ENCODE measurements around the gene SLC8A1. TPM values are rescaled to one million over a fixed set of nuclear protein-coding genes. Genes with fewer than 3 reads are reported as not detected.

SLC8A1 gene
- total and polyA plus RNA-seq, 8 donors, result 0.31 to 105 (median 14.0) TPM

- TF ChIP-seq POLR2A (IDR thresholded peaks at IDR 0.05), result no peak
- no peak for TF ChIP-seq EP300 (IDR thresholded peaks at IDR 0.05)
- TF ChIP-seq POLR2AphosphoS5 (IDR thresholded peaks at IDR 0.05), result no peak
- TF ChIP-seq, protein P1, sequence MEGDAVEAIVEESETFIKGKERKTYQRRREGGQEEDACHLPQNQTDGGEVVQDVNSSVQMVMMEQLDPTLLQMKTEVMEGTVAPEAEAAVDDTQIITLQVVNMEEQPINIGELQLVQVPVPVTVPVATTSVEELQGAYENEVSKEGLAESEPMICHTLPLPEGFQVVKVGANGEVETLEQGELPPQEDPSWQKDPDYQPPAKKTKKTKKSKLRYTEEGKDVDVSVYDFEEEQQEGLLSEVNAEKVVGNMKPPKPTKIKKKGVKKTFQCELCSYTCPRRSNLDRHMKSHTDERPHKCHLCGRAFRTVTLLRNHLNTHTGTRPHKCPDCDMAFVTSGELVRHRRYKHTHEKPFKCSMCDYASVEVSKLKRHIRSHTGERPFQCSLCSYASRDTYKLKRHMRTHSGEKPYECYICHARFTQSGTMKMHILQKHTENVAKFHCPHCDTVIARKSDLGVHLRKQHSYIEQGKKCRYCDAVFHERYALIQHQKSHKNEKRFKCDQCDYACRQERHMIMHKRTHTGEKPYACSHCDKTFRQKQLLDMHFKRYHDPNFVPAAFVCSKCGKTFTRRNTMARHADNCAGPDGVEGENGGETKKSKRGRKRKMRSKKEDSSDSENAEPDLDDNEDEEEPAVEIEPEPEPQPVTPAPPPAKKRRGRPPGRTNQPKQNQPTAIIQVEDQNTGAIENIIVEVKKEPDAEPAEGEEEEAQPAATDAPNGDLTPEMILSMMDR (IDR thresholded peaks at IDR 0.05), result no peak
- no peaks in the 10 kb centered on the region for H3K4me1 ChIP-seq
- 47 to 79% (median 52%) methylated on average over 2 of the region's 2 CpGs for WGBS, 5 donors
- H3K27ac ChIP-seq, result no peak overlapping the region
- DNase-seq, result no peak
- H3K4me3 ChIP-seq, result no peak overlapping the region
- no peaks in the 10 kb centered on the region for H3K36me3 ChIP-seq
- H3K27me3 ChIP-seq, result no peaks in the 10 kb centered on the region
- H3K9me3 ChIP-seq, result no peaks in the 10 kb centered on the region
- intact Hi-C loops (cut with DNase I; ENCODE audit: low total_unique reads), result no loop called here
Measured at GRCh38 chr2:40409734-40410133, 42.2 kb downstream of the SLC8A1 start.

DNA sequence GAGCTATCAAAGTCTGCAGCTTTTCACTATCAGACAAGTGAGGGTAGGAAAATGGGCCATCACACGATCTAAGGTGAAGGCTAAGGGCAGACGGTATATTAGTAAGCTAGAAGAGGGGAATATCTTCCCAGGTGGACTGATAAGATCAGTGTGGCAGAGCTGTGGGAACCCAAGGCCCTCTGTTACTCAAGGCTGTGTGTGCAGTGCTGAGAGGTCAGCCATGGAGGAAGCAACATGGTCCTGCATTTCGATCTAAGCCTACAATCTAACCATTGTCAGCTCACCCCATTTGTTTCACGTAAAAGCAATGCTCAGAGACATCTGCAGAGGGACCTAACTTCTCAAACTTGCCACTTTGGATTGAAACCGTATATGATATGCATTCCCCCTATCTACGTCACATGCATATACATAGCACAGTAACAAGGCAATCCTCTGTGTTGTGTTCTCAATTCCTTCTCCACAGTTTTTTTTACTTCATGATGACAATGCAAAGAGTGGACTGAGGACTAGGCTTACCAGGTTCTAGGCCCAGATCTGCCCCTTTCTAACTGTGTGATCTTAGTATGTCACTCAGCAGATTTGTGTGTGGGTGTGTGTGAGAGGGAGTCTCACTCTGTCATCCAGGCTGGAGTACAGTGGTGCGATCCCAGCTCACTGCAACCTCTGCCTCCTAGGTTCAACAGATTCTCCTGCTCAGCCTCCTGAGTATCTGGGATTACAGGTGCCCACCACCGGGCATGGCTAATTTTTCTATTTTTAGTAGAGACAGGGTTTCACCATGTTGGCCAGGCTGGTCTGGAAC lies 45.2 kb downstream of the SLC8A1 start:
- 86 to 92% (median 89%) methylated on average over 8 of the region's 8 CpGs for WGBS, 5 donors

GRCh38 chr2:40405465-40405864 lies 46.4 kb downstream of the SLC8A1 start:
- DNase-seq, result no peak
- 82 to 96% (median 95%) methylated on average over 3 of the region's 3 CpGs for whole genome bisulfite sequencing, 5 donors
- intact Hi-C loops (cut with DNase I; ENCODE audit: low total_unique reads), result no loop called here

More for the DNA sequence above, 45.2 kb downstream of the SLC8A1 start:
- intact Hi-C loops (cut with DNase I; ENCODE audit: low total_unique reads), result no loop called here
- no peak for DNase-seq
- Histone ChIP-seq H3K27me3 (no peaks in the 10 kb centered on the region), H3K4me3 (no peak overlapping the region), H3K4me1 (no peaks in the 10 kb centered on the region), H3K36me3 (no peaks in the 10 kb centered on the region), H3K27ac (no peak overlapping the region), H3K9me3 (no peaks in the 10 kb centered on the region)
- TF ChIP-seq, protein P1 (IDR thresholded peaks at IDR 0.05), result no peak
- no peak for TF ChIP-seq EP300 (IDR thresholded peaks at IDR 0.05)
- no peak for TF ChIP-seq POLR2A (IDR thresholded peaks at IDR 0.05)
- TF ChIP-seq POLR2AphosphoS5 (IDR thresholded peaks at IDR 0.05), result no peak

DNA sequence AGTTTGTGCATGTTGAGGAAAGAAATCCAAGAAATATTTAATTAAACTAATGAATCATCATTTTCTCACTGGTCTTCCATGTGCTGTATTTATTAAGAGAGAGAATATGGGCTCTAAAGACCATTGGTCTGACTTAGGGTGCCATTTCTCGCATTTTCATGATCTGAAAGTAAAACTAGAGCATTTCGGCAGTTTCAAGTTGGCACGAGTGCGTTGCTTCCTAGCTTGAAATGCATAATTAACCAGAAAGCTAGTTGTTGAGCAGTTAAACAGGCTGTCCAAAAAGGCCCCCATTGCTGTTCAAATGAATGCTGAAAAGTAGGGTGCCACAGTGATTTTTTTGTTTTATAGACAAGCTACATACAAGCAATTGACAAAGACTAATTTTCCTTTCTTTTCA lies 47.4 kb downstream of the SLC8A1 start:
- no peaks in the 10 kb centered on the region for H3K9me3 ChIP-seq
- H3K27me3 ChIP-seq, result no peaks in the 10 kb centered on the region
- H3K4me1 ChIP-seq, result peaks cover 0 to 5% (median 0%) of the 10 kb centered on the region in 4 donors
- no peak overlapping the region for H3K27ac ChIP-seq
- intact Hi-C loops (cut with DNase I; ENCODE audit: low total_unique reads), result no loop called here
- DNase-seq, result no peak
- no peak for TF ChIP-seq POLR2A (IDR thresholded peaks at IDR 0.05)
- TF ChIP-seq, protein P1 (IDR thresholded peaks at IDR 0.05), result no peak
- no peak for TF ChIP-seq POLR2AphosphoS5 (IDR thresholded peaks at IDR 0.05)
- no peak for TF ChIP-seq EP300 (IDR thresholded peaks at IDR 0.05)
- H3K36me3 ChIP-seq, result no peaks in the 10 kb centered on the region
- no peak overlapping the region for H3K4me3 ChIP-seq
- WGBS, 5 donors, result 82 to 96% (median 89%) methylated on average over 4 of the region's 4 CpGs

More at GRCh38 chr2:40405465-40405864, 46.4 kb downstream of the SLC8A1 start:
- H3K36me3 ChIP-seq, result no peaks in the 10 kb centered on the region
- no peak overlapping the region for H3K4me3 ChIP-seq
- H3K9me3 ChIP-seq, result no peaks in the 10 kb centered on the region
- no peaks in the 10 kb centered on the region for H3K27me3 ChIP-seq
- peaks cover 0 to 5% (median 0%) of the 10 kb centered on the region in 4 donors for H3K4me1 ChIP-seq
- TF ChIP-seq, protein P1 (IDR thresholded peaks at IDR 0.05), result no peak
- TF ChIP-seq EP300 (IDR thresholded peaks at IDR 0.05) (no peak), POLR2AphosphoS5 (IDR thresholded peaks at IDR 0.05) (no peak), POLR2A (IDR thresholded peaks at IDR 0.05) (no peak)
- no peak overlapping the region for H3K27ac ChIP-seq
